ENCODE results near the gene ITGB3BP. TPM values are rescaled to one million over a fixed set of nuclear protein-coding genes. Genes with fewer than 3 reads are reported as not detected.
A peak's percentile ranks its signal among the peaks of the same experiment; 100 is the strongest.

Gene ITGB3BP
- polyA plus RNA-seq, 1 experiment: 5.5 TPM

DNA sequence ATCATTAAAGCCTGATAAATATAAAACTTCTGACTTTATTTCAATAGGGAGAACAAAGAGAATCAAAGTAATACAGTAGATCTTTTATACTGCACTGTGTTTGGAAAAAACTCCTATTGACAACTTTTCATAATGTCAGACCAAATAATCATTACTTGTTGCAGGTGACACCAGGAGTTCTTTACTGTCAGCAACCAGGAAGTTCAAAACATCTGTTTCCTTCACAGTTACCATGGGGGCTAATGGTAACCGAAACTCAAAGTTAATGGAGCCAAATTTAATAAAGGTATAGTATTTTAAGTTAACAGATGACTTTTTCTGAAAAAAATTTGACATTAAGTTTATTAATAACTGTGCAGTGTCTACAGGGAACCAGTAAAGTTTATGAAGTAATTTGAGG is 10.9 kb upstream of the ITGB3BP start:
- Histone ChIP-seq H3K36me3 (ENCODE audit: control insufficient read depth, insufficient read depth, low read length) (no peaks in the 10 kb centered on the region), H3K27me3 (ENCODE audit: control insufficient read depth, insufficient read depth, low read length) (no peaks in the 10 kb centered on the region), H3K4me3 (ENCODE audit: low read depth, low read length) (no peak overlapping the region)
- TF ChIP-seq, protein P1, sequence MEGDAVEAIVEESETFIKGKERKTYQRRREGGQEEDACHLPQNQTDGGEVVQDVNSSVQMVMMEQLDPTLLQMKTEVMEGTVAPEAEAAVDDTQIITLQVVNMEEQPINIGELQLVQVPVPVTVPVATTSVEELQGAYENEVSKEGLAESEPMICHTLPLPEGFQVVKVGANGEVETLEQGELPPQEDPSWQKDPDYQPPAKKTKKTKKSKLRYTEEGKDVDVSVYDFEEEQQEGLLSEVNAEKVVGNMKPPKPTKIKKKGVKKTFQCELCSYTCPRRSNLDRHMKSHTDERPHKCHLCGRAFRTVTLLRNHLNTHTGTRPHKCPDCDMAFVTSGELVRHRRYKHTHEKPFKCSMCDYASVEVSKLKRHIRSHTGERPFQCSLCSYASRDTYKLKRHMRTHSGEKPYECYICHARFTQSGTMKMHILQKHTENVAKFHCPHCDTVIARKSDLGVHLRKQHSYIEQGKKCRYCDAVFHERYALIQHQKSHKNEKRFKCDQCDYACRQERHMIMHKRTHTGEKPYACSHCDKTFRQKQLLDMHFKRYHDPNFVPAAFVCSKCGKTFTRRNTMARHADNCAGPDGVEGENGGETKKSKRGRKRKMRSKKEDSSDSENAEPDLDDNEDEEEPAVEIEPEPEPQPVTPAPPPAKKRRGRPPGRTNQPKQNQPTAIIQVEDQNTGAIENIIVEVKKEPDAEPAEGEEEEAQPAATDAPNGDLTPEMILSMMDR (IDR thresholded peaks at IDR 0.05; ENCODE audit: insufficient read depth, low read depth, low read length): no peak
- ChIA-PET POLR2A (no interaction called here), CTCF (no interaction called here)
- no peak for DNase-seq (ENCODE audit: low read depth)

DNA sequence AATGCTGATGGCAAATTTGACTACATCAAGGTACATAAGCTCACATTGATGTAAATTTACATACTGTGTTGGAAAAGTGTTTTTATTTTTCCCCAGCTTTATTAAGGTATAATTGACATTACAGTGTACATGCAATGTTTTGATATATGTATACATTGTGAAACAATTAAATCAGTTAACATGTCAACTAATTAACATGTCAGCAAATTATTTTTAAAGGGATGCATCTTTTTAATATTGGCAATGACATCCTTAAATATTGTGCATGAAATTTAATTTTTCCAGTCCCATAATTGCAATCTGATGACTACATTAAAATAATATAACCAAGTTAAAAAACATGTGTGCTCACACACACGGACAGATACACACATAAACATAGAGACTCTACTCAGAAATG is 9.7 kb upstream of the ITGB3BP start:
- no peak overlapping the region for H3K4me3 ChIP-seq (ENCODE audit: low read depth, low read length)
- ChIA-PET POLR2A (no interaction called here), CTCF (interaction anchor here (1.0 kb wide), 1 partner anchor 11 kb away, joined by 3 read pairs; no protein-coding TSS in a partner anchor)
- TF ChIP-seq, protein P1 (IDR thresholded peaks at IDR 0.05; ENCODE audit: insufficient read depth, low read depth, low read length): no peak
- H3K27me3 ChIP-seq (ENCODE audit: control insufficient read depth, insufficient read depth, low read length): no peaks in the 10 kb centered on the region
- no peak for DNase-seq (ENCODE audit: low read depth)
- no peaks in the 10 kb centered on the region for H3K36me3 ChIP-seq (ENCODE audit: control insufficient read depth, insufficient read depth, low read length)

DNA sequence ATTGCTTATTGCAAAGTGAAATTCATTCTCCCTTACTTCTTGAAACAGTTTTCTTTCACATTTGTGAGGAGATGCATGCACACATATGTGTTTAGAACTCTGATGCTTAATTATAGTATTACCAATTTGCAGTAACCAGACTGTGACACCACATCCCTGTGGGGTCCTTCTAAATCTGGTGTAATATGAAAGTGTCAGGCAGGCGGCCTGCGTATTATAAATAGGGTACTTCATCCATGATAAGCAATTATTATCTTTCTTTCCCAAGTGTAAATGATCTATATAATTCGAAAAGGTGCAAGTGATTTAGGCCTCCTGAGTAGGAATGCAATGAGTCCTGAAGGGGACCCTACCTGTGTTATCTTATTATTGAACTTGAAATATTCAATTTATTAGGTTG is 1.2 kb upstream of the ITGB3BP start:
- POLR2A ChIA-PET: no interaction called here
- CTCF ChIA-PET: interaction anchor here (0.5 to 1.3 kb wide), 2 partner anchors 15 to 719 kb away, joined by 3 to 4 read pairs; no protein-coding TSS in a partner anchor

DNA sequence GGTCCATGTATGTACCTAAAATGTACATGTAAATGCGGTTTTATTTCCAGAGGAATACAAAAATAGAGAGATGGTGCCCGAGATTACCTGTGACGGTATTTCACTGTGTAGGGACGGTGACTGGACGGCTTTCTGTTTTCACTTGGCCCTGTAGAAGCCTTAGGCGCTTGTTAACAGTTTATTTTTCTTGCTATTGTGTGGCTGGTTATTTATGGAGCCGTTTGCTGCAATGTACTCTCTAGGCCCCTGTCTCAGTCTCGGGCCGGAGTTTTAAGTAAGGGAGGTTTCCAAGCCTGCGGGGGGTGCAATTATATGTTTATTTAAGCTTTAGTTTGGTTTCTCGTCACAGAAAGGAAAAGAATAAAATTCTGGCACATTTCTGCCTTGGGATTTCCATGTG is 713 bp upstream of the ITGB3BP start:
- DNase-seq (ENCODE audit: low read depth): no peak

More for the DNA sequence above, 1.2 kb upstream of the ITGB3BP start:
- no peak for DNase-seq (ENCODE audit: low read depth)
- Histone ChIP-seq H3K36me3 (ENCODE audit: control insufficient read depth, insufficient read depth, low read length) (no peaks in the 10 kb centered on the region), H3K27me3 (ENCODE audit: control insufficient read depth, insufficient read depth, low read length) (no peaks in the 10 kb centered on the region), H3K4me3 (ENCODE audit: low read depth, low read length) (peak overlapping the region; percentile 56)
- TF ChIP-seq, protein P1 (IDR thresholded peaks at IDR 0.05; ENCODE audit: insufficient read depth, low read depth, low read length): no peak

DNA sequence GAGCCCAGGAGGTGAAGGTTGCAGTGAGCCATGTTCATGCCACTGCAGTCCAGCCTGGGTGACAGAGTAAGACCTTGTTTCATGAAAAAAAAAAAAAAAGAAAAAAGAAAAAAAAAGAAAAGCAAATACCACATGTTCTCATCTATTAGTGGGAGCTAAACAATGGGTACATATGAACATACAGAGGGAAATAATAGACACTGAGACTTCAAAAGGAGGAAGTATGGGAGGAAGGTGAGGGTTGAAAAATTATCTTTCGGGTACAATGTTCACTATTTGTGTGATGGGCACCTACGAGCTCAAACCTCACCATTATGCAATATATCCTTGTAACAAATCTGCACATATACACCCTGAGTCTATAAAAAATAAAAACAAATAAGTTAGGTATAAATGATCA is 6.4 kb downstream of the ITGB3BP start:
- CTCF ChIA-PET: no interaction called here
- H3K4me3 ChIP-seq (ENCODE audit: low read depth, low read length): no peak overlapping the region

More for the DNA sequence above, 713 bp upstream of the ITGB3BP start:
- ChIA-PET POLR2A (no interaction called here), CTCF (interaction anchor here (0.5 to 1.3 kb wide), 3 partner anchors 15 to 719 kb away, joined by 3 to 4 read pairs (median 3); no protein-coding TSS in a partner anchor)
- peak overlapping the region; percentile 56 for H3K4me3 ChIP-seq (ENCODE audit: low read depth, low read length)
- TF ChIP-seq, protein P1 (IDR thresholded peaks at IDR 0.05; ENCODE audit: insufficient read depth, low read depth, low read length): no peak
- H3K27me3 ChIP-seq (ENCODE audit: control insufficient read depth, insufficient read depth, low read length): no peaks in the 10 kb centered on the region
- no peaks in the 10 kb centered on the region for H3K36me3 ChIP-seq (ENCODE audit: control insufficient read depth, insufficient read depth, low read length)

More for the DNA sequence above, 6.4 kb downstream of the ITGB3BP start:
- Histone ChIP-seq H3K36me3 (ENCODE audit: control insufficient read depth, insufficient read depth, low read length) (no peaks in the 10 kb centered on the region), H3K27me3 (ENCODE audit: control insufficient read depth, insufficient read depth, low read length) (no peaks in the 10 kb centered on the region)
- POLR2A ChIA-PET: no interaction called here
- TF ChIP-seq, protein P1 (IDR thresholded peaks at IDR 0.05; ENCODE audit: insufficient read depth, low read depth, low read length): no peak
- no peak for DNase-seq (ENCODE audit: low read depth)

Data from BJ (cell line).